Measurements from ENCODE around the gene PRDM16. TPM values are rescaled to one million over a fixed set of nuclear protein-coding genes. Genes with fewer than 3 reads are reported as not detected.

The PRDM16 gene
- polyA plus RNA-seq, 1 donor from 2014 or later = 0.21 TPM

- no peaks in the 10 kb centered on the region for H3F3A ChIP-seq (ENCODE audit: insufficient read depth, low read length, poor library complexity, severe bottlenecking)
- no peak for TF ChIP-seq REST (IDR thresholded peaks at IDR 0.05; ENCODE audit: borderline replicate concordance)
- no peak for TF ChIP-seq TAF1 (IDR thresholded peaks at IDR 0.05; ENCODE audit: low read depth)
- no peak for TF ChIP-seq EP300 (conservative IDR thresholded peaks at IDR 0.05; ENCODE audit: poor library complexity, severe bottlenecking)
- no peak for TF ChIP-seq POLR2AphosphoS5 (IDR thresholded peaks at IDR 0.05)
- TF ChIP-seq MXI1 (conservative IDR thresholded peaks at IDR 0.05; ENCODE audit: poor library complexity, severe bottlenecking) = no peak
- no peak for TF ChIP-seq CTCF (IDR thresholded peaks at IDR 0.05; ENCODE audit: poor library complexity, severe bottlenecking)
- no peak for TF ChIP-seq RAD21 (conservative IDR thresholded peaks at IDR 0.05)
- no peak for TF ChIP-seq EZH2 (IDR thresholded peaks at IDR 0.05; ENCODE audit: borderline replicate concordance, insufficient read depth, low read length, poor library complexity, severe bottlenecking)
- no peak for TF ChIP-seq SMC3 (conservative IDR thresholded peaks at IDR 0.05; ENCODE audit: poor library complexity)
- no peaks in the 10 kb centered on the region for H3K36me3 ChIP-seq (ENCODE audit: insufficient read depth, low read length)
- H2AFZ ChIP-seq (ENCODE audit: low read depth, low read length) = no peak overlapping the region
- no peaks in the 10 kb centered on the region for H4K20me1 ChIP-seq (ENCODE audit: insufficient read depth)
- no peaks in the 10 kb centered on the region for H3K9me3 ChIP-seq (ENCODE audit: low read length)
- no peaks in the 10 kb centered on the region for H3K79me2 ChIP-seq (replicated peaks; ENCODE audit: insufficient read depth, low read length)
- H3K9me2 ChIP-seq (ENCODE audit: insufficient read depth, low read length) = no peaks in the 10 kb centered on the region
- H3K4me2 ChIP-seq (ENCODE audit: low read length) = no peak overlapping the region
- H3K27me3 ChIP-seq (ENCODE audit: insufficient read depth, low read depth, low read length) = no peaks in the 10 kb centered on the region
- no peak overlapping the region for H3K9ac ChIP-seq (ENCODE audit: low read length)
- no peak overlapping the region for H3K27ac ChIP-seq (ENCODE audit: low read length)
- no peak overlapping the region for H3K4me3 ChIP-seq (ENCODE audit: low read length)
Observed at GRCh38 chr1:3277623-3278022, 208.6 kb downstream of the PRDM16 start.

- Histone ChIP-seq H3K79me2 (replicated peaks; ENCODE audit: insufficient read depth, low read length) (no peaks in the 10 kb centered on the region), H2AFZ (ENCODE audit: low read depth, low read length) (no peak overlapping the region), H3K36me3 (ENCODE audit: insufficient read depth, low read length) (no peaks in the 10 kb centered on the region), H3F3A (ENCODE audit: insufficient read depth, low read length, poor library complexity, severe bottlenecking) (no peaks in the 10 kb centered on the region), H3K4me3 (ENCODE audit: low read length) (no peak overlapping the region), H3K27ac (ENCODE audit: low read length) (no peak overlapping the region), H3K27me3 (ENCODE audit: insufficient read depth, low read depth, low read length) (no peaks in the 10 kb centered on the region), H3K4me2 (ENCODE audit: low read length) (no peak overlapping the region), H3K9ac (ENCODE audit: low read length) (no peak overlapping the region), H3K9me2 (ENCODE audit: insufficient read depth, low read length) (no peaks in the 10 kb centered on the region), H3K9me3 (ENCODE audit: low read length) (no peaks in the 10 kb centered on the region), H4K20me1 (ENCODE audit: insufficient read depth) (no peaks in the 10 kb centered on the region)
- no peak for TF ChIP-seq TAF1 (IDR thresholded peaks at IDR 0.05; ENCODE audit: low read depth)
- TF ChIP-seq CTCF (IDR thresholded peaks at IDR 0.05; ENCODE audit: poor library complexity, severe bottlenecking) = no peak
- no peak for TF ChIP-seq POLR2AphosphoS5 (IDR thresholded peaks at IDR 0.05)
- TF ChIP-seq SMC3 (conservative IDR thresholded peaks at IDR 0.05; ENCODE audit: poor library complexity) = no peak
- no peak for TF ChIP-seq MXI1 (conservative IDR thresholded peaks at IDR 0.05; ENCODE audit: poor library complexity, severe bottlenecking)
- TF ChIP-seq REST (IDR thresholded peaks at IDR 0.05; ENCODE audit: borderline replicate concordance) = no peak
- no peak for TF ChIP-seq EP300 (conservative IDR thresholded peaks at IDR 0.05; ENCODE audit: poor library complexity, severe bottlenecking)
- TF ChIP-seq EZH2 (IDR thresholded peaks at IDR 0.05; ENCODE audit: borderline replicate concordance, insufficient read depth, low read length, poor library complexity, severe bottlenecking) = no peak
- no peak for TF ChIP-seq RAD21 (conservative IDR thresholded peaks at IDR 0.05)
Observed at GRCh38 chr1:3278416-3279181, 209.6 kb downstream of the PRDM16 start.

All from neural cell (in vitro differentiated cells).